ENCODE data around the gene XPO5.

- TF ChIP-seq CTCF (IDR thresholded peaks at IDR 0.05) (no peak), SIN3A (IDR thresholded peaks at IDR 0.05; ENCODE audit: borderline replicate concordance, insufficient read depth, low read depth, low read length) (no peak), POLR2AphosphoS5 (IDR thresholded peaks at IDR 0.05; ENCODE audit: low read depth, low read length) (no peak), REST (IDR thresholded peaks at IDR 0.05; ENCODE audit: insufficient read depth in 1 of 2, low read depth in 2 of 2, low read length in 1 of 2) (no peak)
Observed at GRCh38 chr6:43475516-43475915, 100.3 kb downstream of the XPO5 start.

Measured in Panc1 (cell line).